ENCODE data around the gene PIGN. TPM values are rescaled to one million over a fixed set of nuclear protein-coding genes. Genes with fewer than 3 reads are reported as not detected.
"Not testable (repeated sequence)": the region's sequence is repeated elsewhere in the genome, so short reads cannot be mapped to it uniquely, and the experiment has no call there.

The PIGN gene
- total RNA-seq, 1 experiment from 2014 or later = 28.8 TPM

GRCh38 chr18:62179213-62179612, 7.6 kb downstream of the PIGN start:
- no peak for DNase-seq (ENCODE audit: low spot score)

- no peak for DNase-seq (ENCODE audit: low spot score)
Measured at GRCh38 chr18:62177271-62177670, 9.6 kb downstream of the PIGN start.

GRCh38 chr18:62175521-62175920, 11.3 kb downstream of the PIGN start:
- no peak for DNase-seq (ENCODE audit: low spot score)

- DNase-seq (ENCODE audit: low spot score) = no peak
Measured at GRCh38 chr18:62172298-62172697, 14.6 kb downstream of the PIGN start.

- DNase-seq (ENCODE audit: low spot score) = no peak
Measured at GRCh38 chr18:62170857-62171256, 16.0 kb downstream of the PIGN start.

- not testable (repeated sequence) for DNase-seq (ENCODE audit: low spot score)
Measured at GRCh38 chr18:62166524-62166923, 20.3 kb downstream of the PIGN start.

GRCh38 chr18:62165583-62165982, 21.3 kb downstream of the PIGN start:
- DNase-seq (ENCODE audit: low spot score) = no peak

- DNase-seq (ENCODE audit: low spot score) = no peak
Measured at GRCh38 chr18:62164855-62165487, 21.9 kb downstream of the PIGN start.

- no peak for DNase-seq (ENCODE audit: low spot score)
Measured at GRCh38 chr18:62164310-62164709, 22.5 kb downstream of the PIGN start.

- DNase-seq (ENCODE audit: low spot score) = no peak
Measured at GRCh38 chr18:62157843-62158242, 29.0 kb downstream of the PIGN start.

GRCh38 chr18:62152844-62153243, 34.0 kb downstream of the PIGN start:
- no peak for DNase-seq (ENCODE audit: low spot score)

- DNase-seq (ENCODE audit: low spot score) = no peak
Measured at GRCh38 chr18:62151068-62151771, 35.6 kb downstream of the PIGN start.

GRCh38 chr18:62144338-62144737, 42.5 kb downstream of the PIGN start:
- no peak for DNase-seq (ENCODE audit: low spot score)

- no peak for DNase-seq (ENCODE audit: low spot score)
Measured at GRCh38 chr18:62140259-62140658, 46.6 kb downstream of the PIGN start.

- no peak for DNase-seq (ENCODE audit: low spot score)
Measured at GRCh38 chr18:62138461-62139235, 48.2 kb downstream of the PIGN start.

- peak; percentile 67 for DNase-seq (ENCODE audit: low spot score)
Measured at GRCh38 chr18:62131301-62131909, 55.5 kb downstream of the PIGN start.

GRCh38 chr18:62128157-62128556, 58.7 kb downstream of the PIGN start:
- DNase-seq (ENCODE audit: low spot score) = peak; percentile 39

GRCh38 chr18:62126737-62127136, 60.1 kb downstream of the PIGN start:
- no peak for DNase-seq (ENCODE audit: low spot score)

- no peak for DNase-seq (ENCODE audit: low spot score)
Measured at GRCh38 chr18:62125702-62126101, 61.2 kb downstream of the PIGN start.

GRCh38 chr18:62122330-62122729, 64.5 kb downstream of the PIGN start:
- DNase-seq (ENCODE audit: low spot score) = no peak

- no peak for DNase-seq (ENCODE audit: low spot score)
Measured at GRCh38 chr18:62119884-62120283, 67.0 kb downstream of the PIGN start.

GRCh38 chr18:62118328-62118727, 68.5 kb downstream of the PIGN start:
- no peak for DNase-seq (ENCODE audit: low spot score)

Data from H4 (cell line).